ENCODE results near the gene INPP5F. TPM values are rescaled to one million over a fixed set of nuclear protein-coding genes. Genes with fewer than 3 reads are reported as not detected.
A peak's percentile ranks its signal among the peaks of the same experiment; 100 is the strongest.

Gene INPP5F
- total and polyA plus RNA-seq, 2 donors (not counting 1 experiment from before 2014, with no cell fraction given), result 11.2 to 37.5 TPM

DNA sequence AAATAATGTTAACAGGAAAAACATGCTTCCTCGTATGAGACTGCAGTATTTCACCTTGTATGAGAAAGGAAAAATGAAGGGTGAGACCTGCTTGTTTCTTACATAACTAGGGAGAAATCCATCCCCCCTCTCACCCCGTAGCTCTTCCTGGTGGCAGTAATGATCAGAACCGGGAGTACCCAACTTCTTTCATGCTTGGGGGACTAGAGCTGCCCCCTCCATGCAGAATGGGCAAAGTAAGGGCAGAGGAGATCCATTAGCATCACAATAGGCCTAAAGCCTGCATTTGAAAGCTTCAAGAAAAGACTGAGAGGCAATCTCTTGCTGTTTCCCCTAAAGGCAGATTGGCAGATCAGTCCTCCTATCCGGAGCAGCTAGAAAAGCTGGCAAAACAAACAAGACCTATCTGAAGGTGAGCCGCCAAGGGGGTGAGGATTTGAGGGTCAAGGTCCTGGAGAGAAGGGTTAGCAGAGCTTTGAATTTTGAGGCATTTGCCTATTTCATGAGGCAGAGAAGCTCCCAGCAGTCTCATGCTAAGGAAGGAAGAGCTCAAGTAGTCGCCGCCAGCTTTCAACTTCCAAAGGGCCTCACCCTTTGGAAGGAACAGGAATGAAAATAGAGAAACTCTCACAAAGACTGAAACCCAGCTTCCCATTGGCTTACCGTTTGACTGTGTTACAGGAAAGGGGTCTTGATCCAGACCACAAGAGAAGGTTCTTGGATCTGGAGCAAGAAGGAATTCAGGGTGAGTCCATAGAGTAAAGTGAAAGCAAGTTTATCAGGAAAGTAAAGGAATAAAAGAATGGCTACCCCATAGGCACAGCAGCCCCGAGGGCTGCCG, 38.4 kb upstream of the INPP5F start:
- whole genome bisulfite sequencing (ENCODE audit: insufficient coverage), result 59% methylated on average over 2 of the region's 10 CpGs
- ChIA-PET POLR2A (interaction anchor here (0.9 to 2.2 kb wide), 4 partner anchors 16 to 39 kb away, joined by 4 to 16 read pairs (median 4); no protein-coding TSS in a partner anchor), CTCF (interaction anchor here (0.6 to 8.0 kb wide), 54 partner anchors 8 to 650 kb away, joined by 3 to 153 read pairs (median 5); partner anchors contain the start of genes BAG3, INPP5F and MCMBP)
- peak overlapping the region; percentile 50 for H3K27ac Mint-ChIP-seq
- H3K9me3 Mint-ChIP-seq (ENCODE audit: insufficient read depth), result no peaks in the 10 kb centered on the region
- DNase-seq (no peak), ATAC-seq (ENCODE audit: low read depth) (no peak)
- no peak overlapping the region for H3K9ac ChIP-seq (ENCODE audit: low read length)
- H3K79me2 ChIP-seq (ENCODE audit: control insufficient read depth, insufficient read depth, low read length), result no peaks in the 10 kb centered on the region
- intact Hi-C loops (cut with micrococcal nuclease), result loop anchor here (5.0 kb wide), 2 partner anchors 35 to 235 kb away; partner anchors contain the start of gene BAG3
- H3K27ac ChIP-seq (ENCODE audit: low read length in 2 of 2), result no peak overlapping the region
- H3K4me3 ChIP-seq (ENCODE audit: control extremely low read depth in 1 of 5, extremely low read depth in 1 of 5, insufficient read depth in 1 of 5, low read depth in 2 of 5, low read length in 4 of 5), result peak overlapping the region in 1 of 5 experiments; percentile 63
- H4K20me1 ChIP-seq (ENCODE audit: control insufficient read depth, insufficient read depth, low read length, poor library complexity, severe bottlenecking), result no peaks in the 10 kb centered on the region
- peaks cover 14 to 26% of the 10 kb centered on the region in 2 donors for H3K4me1 ChIP-seq (ENCODE audit: control insufficient read depth in 2 of 2, insufficient read depth in 2 of 2, low read length in 2 of 2)
- H3K4me1 Mint-ChIP-seq, result peaks cover 32% of the 10 kb centered on the region
- H3K36me3 ChIP-seq (replicated peaks in 1 of 2; ENCODE audit: control extremely low read depth in 1 of 2, control insufficient read depth in 1 of 2, extremely low read depth in 1 of 2, insufficient read depth in 2 of 2, low read length in 1 of 2), result no peaks in the 10 kb centered on the region
- peak overlapping the region; percentile 70 for H3K4me2 ChIP-seq (replicated peaks; ENCODE audit: low read depth, low read length, poor library complexity, severe bottlenecking)
- TF ChIP-seq, protein P1, sequence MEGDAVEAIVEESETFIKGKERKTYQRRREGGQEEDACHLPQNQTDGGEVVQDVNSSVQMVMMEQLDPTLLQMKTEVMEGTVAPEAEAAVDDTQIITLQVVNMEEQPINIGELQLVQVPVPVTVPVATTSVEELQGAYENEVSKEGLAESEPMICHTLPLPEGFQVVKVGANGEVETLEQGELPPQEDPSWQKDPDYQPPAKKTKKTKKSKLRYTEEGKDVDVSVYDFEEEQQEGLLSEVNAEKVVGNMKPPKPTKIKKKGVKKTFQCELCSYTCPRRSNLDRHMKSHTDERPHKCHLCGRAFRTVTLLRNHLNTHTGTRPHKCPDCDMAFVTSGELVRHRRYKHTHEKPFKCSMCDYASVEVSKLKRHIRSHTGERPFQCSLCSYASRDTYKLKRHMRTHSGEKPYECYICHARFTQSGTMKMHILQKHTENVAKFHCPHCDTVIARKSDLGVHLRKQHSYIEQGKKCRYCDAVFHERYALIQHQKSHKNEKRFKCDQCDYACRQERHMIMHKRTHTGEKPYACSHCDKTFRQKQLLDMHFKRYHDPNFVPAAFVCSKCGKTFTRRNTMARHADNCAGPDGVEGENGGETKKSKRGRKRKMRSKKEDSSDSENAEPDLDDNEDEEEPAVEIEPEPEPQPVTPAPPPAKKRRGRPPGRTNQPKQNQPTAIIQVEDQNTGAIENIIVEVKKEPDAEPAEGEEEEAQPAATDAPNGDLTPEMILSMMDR (IDR thresholded peaks at IDR 0.05), result no peak
- no peak for TF ChIP-seq EZH2 (IDR thresholded peaks at IDR 0.05; ENCODE audit: borderline replicate concordance, insufficient read depth, low read depth, low read length, poor library complexity, severe bottlenecking)
- no peaks in the 10 kb centered on the region for H3K27me3 ChIP-seq (replicated peaks in 1 of 4; ENCODE audit: control extremely low read depth in 1 of 4, control insufficient read depth in 3 of 4, insufficient read depth in 4 of 4, low read length in 3 of 4)
- H3K9me3 ChIP-seq (ENCODE audit: control extremely low read depth in 1 of 3, control insufficient read depth in 2 of 3, insufficient read depth in 1 of 3, low read length in 2 of 3), result no peaks in the 10 kb centered on the region
- no peaks in the 10 kb centered on the region for H3K27me3 Mint-ChIP-seq
- H3K4me3 Mint-ChIP-seq, result peak overlapping the region; percentile 82
- H2AFZ ChIP-seq (ENCODE audit: insufficient read depth, low read depth, low read length, poor library complexity, severe bottlenecking), result peak overlapping the region; percentile 68

Measured in B cell (primary cell).